Measurements from ENCODE around the gene MAPK10. TPM values are rescaled to one million over a fixed set of nuclear protein-coding genes. Genes with fewer than 3 reads are reported as not detected.
"Not testable (repeated sequence)": the region's sequence is repeated elsewhere in the genome, so short reads cannot be mapped to it uniquely, and the experiment has no call there.

MAPK10 gene
- total RNA-seq, 4 donors from 2014 or later = 4.1 to 50.0 (median 9.4) TPM

GRCh38 chr4:86089781-86090323 lies 270.0 kb downstream of the MAPK10 start:
- DNase-seq = no peak
- TF ChIP-seq, protein P1, sequence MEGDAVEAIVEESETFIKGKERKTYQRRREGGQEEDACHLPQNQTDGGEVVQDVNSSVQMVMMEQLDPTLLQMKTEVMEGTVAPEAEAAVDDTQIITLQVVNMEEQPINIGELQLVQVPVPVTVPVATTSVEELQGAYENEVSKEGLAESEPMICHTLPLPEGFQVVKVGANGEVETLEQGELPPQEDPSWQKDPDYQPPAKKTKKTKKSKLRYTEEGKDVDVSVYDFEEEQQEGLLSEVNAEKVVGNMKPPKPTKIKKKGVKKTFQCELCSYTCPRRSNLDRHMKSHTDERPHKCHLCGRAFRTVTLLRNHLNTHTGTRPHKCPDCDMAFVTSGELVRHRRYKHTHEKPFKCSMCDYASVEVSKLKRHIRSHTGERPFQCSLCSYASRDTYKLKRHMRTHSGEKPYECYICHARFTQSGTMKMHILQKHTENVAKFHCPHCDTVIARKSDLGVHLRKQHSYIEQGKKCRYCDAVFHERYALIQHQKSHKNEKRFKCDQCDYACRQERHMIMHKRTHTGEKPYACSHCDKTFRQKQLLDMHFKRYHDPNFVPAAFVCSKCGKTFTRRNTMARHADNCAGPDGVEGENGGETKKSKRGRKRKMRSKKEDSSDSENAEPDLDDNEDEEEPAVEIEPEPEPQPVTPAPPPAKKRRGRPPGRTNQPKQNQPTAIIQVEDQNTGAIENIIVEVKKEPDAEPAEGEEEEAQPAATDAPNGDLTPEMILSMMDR (IDR thresholded peaks at IDR 0.05) = no peak
- no peak for TF ChIP-seq POLR2A (IDR thresholded peaks at IDR 0.05)
- no peak for TF ChIP-seq POLR2AphosphoS5 (IDR thresholded peaks at IDR 0.05)
- no peak for TF ChIP-seq EP300 (IDR thresholded peaks at IDR 0.05; ENCODE audit: low read depth)
- in situ Hi-C loops (cut with MboI; ENCODE audit: low pct_ligation_motif_present in 1 of 4, low pct_unique_long_range_greater_than_20kb in 1 of 4, low sequenced_read_pairs in 3 of 4) = no loop called here
- no peaks in the 10 kb centered on the region for H3K27me3 ChIP-seq
- no peaks in the 10 kb centered on the region for H3K36me3 ChIP-seq
- H3K4me1 ChIP-seq = no peaks in the 10 kb centered on the region
- intact Hi-C loops (cut with DNase I; ENCODE audit: low total_unique reads) = no loop called here
- WGBS, 2 donors (ENCODE audit: low coverage in 1 of 2) = 68 to 84% methylated on average over 2 of the region's 2 CpGs
- no peaks in the 10 kb centered on the region for H3K9me3 ChIP-seq
- no peak overlapping the region for H3K27ac ChIP-seq
- no peak overlapping the region for H3K4me3 ChIP-seq

- no peaks in the 10 kb centered on the region for H3K27me3 ChIP-seq
- no peak overlapping the region for H3K4me3 ChIP-seq
- no peak overlapping the region for H3K27ac ChIP-seq
- no peaks in the 10 kb centered on the region for H3K9me3 ChIP-seq
- DNase-seq = no peak
- TF ChIP-seq EP300 (IDR thresholded peaks at IDR 0.05; ENCODE audit: low read depth) (no peak), POLR2AphosphoS5 (IDR thresholded peaks at IDR 0.05) (no peak), POLR2A (IDR thresholded peaks at IDR 0.05) (no peak)
- TF ChIP-seq, protein P1 (IDR thresholded peaks at IDR 0.05) = no peak
- in situ Hi-C loops (cut with MboI; ENCODE audit: low pct_ligation_motif_present in 1 of 4, low pct_unique_long_range_greater_than_20kb in 1 of 4, low sequenced_read_pairs in 3 of 4) (no loop called here), intact Hi-C loops (cut with DNase I; ENCODE audit: low total_unique reads) (no loop called here)
- no peaks in the 10 kb centered on the region for H3K36me3 ChIP-seq
- WGBS, 2 donors (ENCODE audit: low coverage in 1 of 2) = 85% methylated on average over 1 of the region's 1 CpG; no CpG with 5 or more reads in 1 of the 2 donors
- H3K4me1 ChIP-seq = no peaks in the 10 kb centered on the region
These were observed 270.8 kb downstream of the MAPK10 start for GRCh38 chr4:86089053-86089452.

DNA sequence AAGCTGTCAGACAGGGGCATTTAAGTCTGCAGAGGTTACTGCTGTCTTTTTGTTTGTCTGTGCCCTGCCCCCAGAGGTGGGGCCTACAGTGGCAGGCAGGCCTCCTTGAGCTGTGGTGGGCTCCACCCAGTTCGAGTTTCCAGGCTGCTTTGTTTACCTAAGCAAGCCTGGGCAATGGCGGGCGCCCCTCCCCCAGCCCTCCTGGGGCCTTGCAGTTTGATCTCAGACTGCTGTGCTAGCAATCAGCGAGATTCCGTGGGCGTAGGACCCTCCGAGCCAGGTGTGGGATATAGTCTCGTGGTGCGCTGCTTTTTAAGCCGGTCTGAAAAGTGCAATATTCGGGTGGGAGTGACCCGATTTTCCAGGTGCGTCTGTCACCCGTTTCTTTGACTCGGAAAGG lies 284.1 kb downstream of the MAPK10 start:
- H3K4me1 ChIP-seq; H3K4me3 ChIP-seq; H3K27ac ChIP-seq; H3K9me3 ChIP-seq; H3K27me3 ChIP-seq; H3K36me3 ChIP-seq; intact Hi-C loops (cut with DNase I; ENCODE audit: low total_unique reads); in situ Hi-C loops (cut with MboI; ENCODE audit: low pct_ligation_motif_present in 1 of 4, low pct_unique_long_range_greater_than_20kb in 1 of 4, low sequenced_read_pairs in 3 of 4); DNase-seq: not testable (repeated sequence)
- 81% methylated on average over 15 of the region's 15 CpGs; no CpG with 5 or more reads in 1 of the 2 donors for WGBS, 2 donors (ENCODE audit: low coverage in 1 of 2)

DNA sequence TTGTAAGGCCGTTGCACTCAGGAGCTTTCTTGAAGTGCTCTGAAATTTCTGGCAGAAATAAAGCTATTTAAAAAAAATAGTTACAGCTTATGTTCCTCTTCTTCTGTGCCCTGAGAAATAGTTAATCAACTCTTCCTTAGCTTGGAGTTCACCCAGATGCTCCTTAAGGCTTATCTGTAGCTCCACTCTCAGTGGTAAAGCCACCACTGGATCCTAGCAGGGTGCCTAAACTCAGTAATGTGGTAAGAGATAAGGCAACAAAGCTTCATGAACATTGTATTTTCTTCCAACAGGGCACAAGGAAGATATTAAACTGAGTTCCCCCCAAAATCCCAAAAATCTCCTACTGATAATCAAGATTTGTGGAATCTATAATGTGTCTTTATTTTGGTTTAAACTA lies 299.5 kb downstream of the MAPK10 start:
- no peaks in the 10 kb centered on the region for H3K27me3 ChIP-seq
- TF ChIP-seq, protein P1 (IDR thresholded peaks at IDR 0.05) = no peak
- TF ChIP-seq EP300 (IDR thresholded peaks at IDR 0.05; ENCODE audit: low read depth) (no peak), POLR2AphosphoS5 (IDR thresholded peaks at IDR 0.05) (no peak), POLR2A (IDR thresholded peaks at IDR 0.05) (no peak)
- intact Hi-C loops (cut with DNase I; ENCODE audit: low total_unique reads) (no loop called here), in situ Hi-C loops (cut with MboI; ENCODE audit: low pct_ligation_motif_present in 1 of 4, low pct_unique_long_range_greater_than_20kb in 1 of 4, low sequenced_read_pairs in 3 of 4) (no loop called here)
- no peaks in the 10 kb centered on the region for H3K4me1 ChIP-seq
- no peak overlapping the region for H3K4me3 ChIP-seq
- H3K9me3 ChIP-seq = no peaks in the 10 kb centered on the region
- DNase-seq = no peak
- no peak overlapping the region for H3K27ac ChIP-seq
- WGBS, 2 donors (ENCODE audit: low coverage in 1 of 2) = 89 to 92% methylated on average over 1 of the region's 1 CpG
- no peaks in the 10 kb centered on the region for H3K36me3 ChIP-seq

GRCh38 chr4:86058621-86059020 lies 301.2 kb downstream of the MAPK10 start:
- DNase-seq = no peak
- H3K4me1 ChIP-seq = no peaks in the 10 kb centered on the region
- H3K4me3 ChIP-seq = no peak overlapping the region
- in situ Hi-C loops (cut with MboI; ENCODE audit: low pct_ligation_motif_present in 1 of 4, low pct_unique_long_range_greater_than_20kb in 1 of 4, low sequenced_read_pairs in 3 of 4) = no loop called here
- no peaks in the 10 kb centered on the region for H3K27me3 ChIP-seq
- TF ChIP-seq POLR2AphosphoS5 (IDR thresholded peaks at IDR 0.05) = no peak
- no peak for TF ChIP-seq POLR2A (IDR thresholded peaks at IDR 0.05)
- TF ChIP-seq EP300 (IDR thresholded peaks at IDR 0.05; ENCODE audit: low read depth) = no peak
- TF ChIP-seq, protein P1 (IDR thresholded peaks at IDR 0.05) = no peak
- no peaks in the 10 kb centered on the region for H3K9me3 ChIP-seq
- H3K36me3 ChIP-seq = no peaks in the 10 kb centered on the region
- H3K27ac ChIP-seq = no peak overlapping the region
- intact Hi-C loops (cut with DNase I; ENCODE audit: low total_unique reads) = no loop called here
